Hepatocyte (in vitro differentiated cells): ENCODE measurements around the gene XPR1. TPM values are rescaled to one million over a fixed set of nuclear protein-coding genes. Genes with fewer than 3 reads are reported as not detected.
"Not testable (repeated sequence)": the region's sequence is repeated elsewhere in the genome, so short reads cannot be mapped to it uniquely, and the experiment has no call there.

ENCODE experiments used
- DNase-seq: peaks from one replicate; pipeline ENCODE4 v3.0.0-alpha.2; 2016; ENCODE audit warnings: low spot score
- H2AFZ ChIP-seq: fragments of 200-600 bp; sonication (generic); 2 replicates; pipeline ENCODE4 v1.6.0; 2016; ENCODE audit warnings: antibody characterized with exemption, mild to moderate bottlenecking
- H3K27ac ChIP-seq: fragments of 200-600 bp; sonication (generic); 2 replicates; pipeline ENCODE4 v1.5.1; 2016; ENCODE audit warnings: mild to moderate bottlenecking
- H3K27me3 ChIP-seq: fragments of 200-600 bp; sonication (generic); 2 replicates; pipeline ENCODE4 v1.6.1; 2016
- H3K36me3 ChIP-seq: fragments of 200-600 bp; sonication (generic); replicated peaks from 2 replicates; pipeline ENCODE4 v1.5.1; 2016; ENCODE audit warnings: low read depth; ENCODE audit not compliant: insufficient read depth
- H3K4me1 ChIP-seq: fragments of 200-600 bp; sonication (generic); 2 replicates; pipeline ENCODE4 v1.5.1; 2016; ENCODE audit warnings: mild to moderate bottlenecking, moderate library complexity; ENCODE audit not compliant: insufficient read depth
- H3K4me2 ChIP-seq: fragments of 200-600 bp; sonication (generic); 2 replicates; pipeline ENCODE4 v1.6.0; 2016
- H3K4me3 ChIP-seq: fragments of 200-600 bp; sonication (generic); 2 replicates; pipeline ENCODE4 v1.5.1; 2016; ENCODE audit warnings: mild to moderate bottlenecking
- H3K79me2 ChIP-seq: fragments of 200-600 bp; sonication (generic); 2 replicates; pipeline ENCODE4 v1.6.0; 2017; ENCODE audit warnings: mild to moderate bottlenecking
- H3K9me2 ChIP-seq: fragments of 200-600 bp; sonication (generic); replicated peaks from 2 replicates; pipeline ENCODE4 v1.6.0; 2017; ENCODE audit warnings: mild to moderate bottlenecking; ENCODE audit not compliant: insufficient read depth
- H3K9me3 ChIP-seq: fragments of 200-600 bp; sonication (generic); 2 replicates; pipeline ENCODE4 v1.5.1; 2016; ENCODE audit warnings: low read depth, mild to moderate bottlenecking
- H4K20me1 ChIP-seq: fragments of 200-600 bp; sonication (generic); 2 replicates; pipeline ENCODE4 v1.6.0; 2016; ENCODE audit warnings: mild to moderate bottlenecking; ENCODE audit not compliant: insufficient read depth, poor library complexity, severe bottlenecking
- EZH2 ChIP-seq: fragments of 200-600 bp; sonication (generic); IDR thresholded peaks from 2 replicates; pipeline ENCODE4 v1.6.1; 2016; ENCODE audit warnings: antibody characterized with exemption, mild to moderate bottlenecking, borderline replicate concordance
- EZH2phosphoT487 ChIP-seq: fragments of 200-600 bp; sonication (generic); IDR thresholded peaks from one replicate; pipeline ENCODE4 v1.6.1; 2018; ENCODE audit warnings: antibody characterized with exemption, mild to moderate bottlenecking, low read depth, moderate library complexity; ENCODE audit not compliant: unreplicated experiment, severe bottlenecking
- WGBS: methylation state at CpG from one replicate; pipeline ENCODE4 v1.1.6; 2016; ENCODE audit warnings: low lambda C conversion rate; ENCODE audit errors: missing lambda C conversion rate; 5-methylcytosine and 5-hydroxymethylcytosine counted together
- polyA plus RNA-seq: library from polyadenylated mRNA; unstranded; fragments of >200 nt; fragmentation: Nextera tagmentation; extraction: Ambion mirVana; gene quantifications from 2 replicates; pipeline ENCODE4 v1.2.1, GENCODE V29; 2016
- total RNA-seq: library from RNA; depleted of rRNA; stranded (reverse); fragments of >200 nt; gene quantifications from 2 replicates; pipeline ENCODE4 v1.2.3, GENCODE V29; 2014
- TF ChIP-seq, protein P1 (sequence below): fragments of 200-600 bp; sonication (generic); IDR thresholded peaks from 2 replicates; pipeline ENCODE4 v1.5.1; 2016; ENCODE audit warnings: antibody characterized with exemption, mild to moderate bottlenecking; ENCODE audit not compliant: poor library complexity

The XPR1 gene
- total and polyA plus RNA-seq, 2 experiments from 2014 or later: 18.2 to 41.5 TPM

DNA sequence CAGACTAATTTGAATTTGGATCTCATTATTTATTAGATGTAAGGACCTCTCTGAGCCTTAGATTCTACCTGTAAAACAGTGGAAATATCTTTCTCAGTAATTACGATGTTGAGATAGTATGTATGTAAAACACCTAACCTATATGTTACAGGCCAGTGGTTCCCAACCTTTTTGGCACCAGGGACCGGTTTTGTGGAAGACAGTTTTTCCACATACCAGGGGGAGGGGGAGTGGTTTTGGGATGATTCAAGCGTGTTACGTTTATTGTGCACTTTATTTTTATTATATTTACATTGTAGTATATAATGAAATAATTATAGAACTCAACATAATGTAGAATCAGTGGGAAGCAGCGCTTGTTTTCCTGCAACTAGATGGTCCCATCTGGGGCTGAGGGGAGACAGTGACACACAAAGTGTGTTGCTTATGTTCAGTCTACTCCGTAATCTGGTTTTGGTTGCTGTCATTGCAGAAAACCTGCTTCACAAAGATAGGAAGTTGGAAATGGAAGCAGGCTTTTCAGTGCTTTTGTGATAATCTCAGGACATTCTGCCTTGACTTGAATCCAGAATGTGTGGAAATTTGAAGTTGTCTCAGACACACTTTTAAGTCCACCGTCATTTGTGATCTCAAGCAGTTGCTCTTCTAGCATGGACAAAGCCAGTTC lies 12.8 kb downstream of the XPR1 start:
- Histone ChIP-seq H3K36me3 (no peaks in the 10 kb centered on the region), H4K20me1 (no peaks in the 10 kb centered on the region), H2AFZ (no peak overlapping the region), H3K27me3 (no peaks in the 10 kb centered on the region), H3K9me2 (no peaks in the 10 kb centered on the region), H3K4me3 (no peak overlapping the region), H3K27ac (no peak overlapping the region), H3K4me2 (no peak overlapping the region), H3K79me2 (peaks cover 64% of the 10 kb centered on the region), H3K9me3 (no peaks in the 10 kb centered on the region), H3K4me1 (no peaks in the 10 kb centered on the region)
- 87% methylated on average over 7 of the region's 7 CpGs for WGBS
- TF ChIP-seq, protein P1, sequence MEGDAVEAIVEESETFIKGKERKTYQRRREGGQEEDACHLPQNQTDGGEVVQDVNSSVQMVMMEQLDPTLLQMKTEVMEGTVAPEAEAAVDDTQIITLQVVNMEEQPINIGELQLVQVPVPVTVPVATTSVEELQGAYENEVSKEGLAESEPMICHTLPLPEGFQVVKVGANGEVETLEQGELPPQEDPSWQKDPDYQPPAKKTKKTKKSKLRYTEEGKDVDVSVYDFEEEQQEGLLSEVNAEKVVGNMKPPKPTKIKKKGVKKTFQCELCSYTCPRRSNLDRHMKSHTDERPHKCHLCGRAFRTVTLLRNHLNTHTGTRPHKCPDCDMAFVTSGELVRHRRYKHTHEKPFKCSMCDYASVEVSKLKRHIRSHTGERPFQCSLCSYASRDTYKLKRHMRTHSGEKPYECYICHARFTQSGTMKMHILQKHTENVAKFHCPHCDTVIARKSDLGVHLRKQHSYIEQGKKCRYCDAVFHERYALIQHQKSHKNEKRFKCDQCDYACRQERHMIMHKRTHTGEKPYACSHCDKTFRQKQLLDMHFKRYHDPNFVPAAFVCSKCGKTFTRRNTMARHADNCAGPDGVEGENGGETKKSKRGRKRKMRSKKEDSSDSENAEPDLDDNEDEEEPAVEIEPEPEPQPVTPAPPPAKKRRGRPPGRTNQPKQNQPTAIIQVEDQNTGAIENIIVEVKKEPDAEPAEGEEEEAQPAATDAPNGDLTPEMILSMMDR: no peak
- TF ChIP-seq EZH2phosphoT487 (no peak), EZH2 (no peak)
- DNase-seq: no peak

- not testable (repeated sequence) for H3K9me2 ChIP-seq
- 90% methylated on average over 5 of the region's 5 CpGs for WGBS
- peaks cover 65% of the 10 kb centered on the region for H3K79me2 ChIP-seq
Measured at GRCh38 chr1:180645261-180645660, 13.4 kb downstream of the XPR1 start.

GRCh38 chr1:180646093-180646492 lies 14.3 kb downstream of the XPR1 start:
- Histone ChIP-seq H3K4me3 (no peak overlapping the region), H2AFZ (no peak overlapping the region), H3K4me2 (no peak overlapping the region), H3K27me3 (no peaks in the 10 kb centered on the region), H4K20me1 (no peaks in the 10 kb centered on the region), H3K4me1 (no peaks in the 10 kb centered on the region), H3K36me3 (no peaks in the 10 kb centered on the region), H3K79me2 (peaks cover 70% of the 10 kb centered on the region), H3K9me2 (no peaks in the 10 kb centered on the region), H3K27ac (no peak overlapping the region), H3K9me3 (no peaks in the 10 kb centered on the region)
- no peak for TF ChIP-seq EZH2
- TF ChIP-seq EZH2phosphoT487: no peak
- TF ChIP-seq, protein P1: no peak
- DNase-seq: no peak
- 96% methylated on average over 5 of the region's 5 CpGs for WGBS

More at GRCh38 chr1:180645261-180645660, 13.4 kb downstream of the XPR1 start:
- not testable (repeated sequence) for DNase-seq, H3K27me3 ChIP-seq, H2AFZ ChIP-seq, H4K20me1 ChIP-seq, H3K4me1 ChIP-seq, H3K27ac ChIP-seq, H3K4me2 ChIP-seq, H3K36me3 ChIP-seq, H3K4me3 ChIP-seq, H3K9me3 ChIP-seq

DNA sequence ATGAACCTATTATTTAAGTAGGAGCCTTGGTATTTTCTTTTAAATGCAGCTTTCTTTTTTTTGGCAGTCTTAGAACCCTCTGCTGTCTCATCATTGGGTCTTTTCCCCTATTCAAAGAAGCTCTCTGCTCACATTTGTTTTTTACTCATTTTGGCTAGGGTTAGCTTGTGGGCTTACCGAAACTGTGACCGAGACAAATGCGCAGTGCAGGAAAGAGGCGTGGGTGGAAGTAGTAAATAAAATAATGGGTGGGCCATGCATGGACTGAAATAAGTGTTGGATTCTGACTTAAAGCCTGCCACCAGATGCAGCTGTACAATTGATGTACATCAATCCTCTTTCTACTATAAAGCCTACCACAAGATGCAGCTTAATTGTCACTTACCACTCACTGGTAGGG lies 14.7 kb downstream of the XPR1 start:
- no peak for DNase-seq
- no peak overlapping the region for H2AFZ ChIP-seq
- H3K4me1 ChIP-seq: no peaks in the 10 kb centered on the region
- no peak overlapping the region for H3K4me3 ChIP-seq
- H3K27ac ChIP-seq: no peak overlapping the region
- 96% methylated on average over 4 of the region's 4 CpGs for WGBS
- H3K27me3 ChIP-seq: no peaks in the 10 kb centered on the region
- peaks cover 75% of the 10 kb centered on the region for H3K79me2 ChIP-seq
- TF ChIP-seq, protein P1: no peak
- TF ChIP-seq EZH2 (no peak), EZH2phosphoT487 (no peak)
- H3K9me2 ChIP-seq: no peaks in the 10 kb centered on the region
- H3K9me3 ChIP-seq: no peaks in the 10 kb centered on the region
- H3K36me3 ChIP-seq: no peaks in the 10 kb centered on the region
- H4K20me1 ChIP-seq: no peaks in the 10 kb centered on the region
- no peak overlapping the region for H3K4me2 ChIP-seq
